ENCODE results near the gene PROM1.

DNA sequence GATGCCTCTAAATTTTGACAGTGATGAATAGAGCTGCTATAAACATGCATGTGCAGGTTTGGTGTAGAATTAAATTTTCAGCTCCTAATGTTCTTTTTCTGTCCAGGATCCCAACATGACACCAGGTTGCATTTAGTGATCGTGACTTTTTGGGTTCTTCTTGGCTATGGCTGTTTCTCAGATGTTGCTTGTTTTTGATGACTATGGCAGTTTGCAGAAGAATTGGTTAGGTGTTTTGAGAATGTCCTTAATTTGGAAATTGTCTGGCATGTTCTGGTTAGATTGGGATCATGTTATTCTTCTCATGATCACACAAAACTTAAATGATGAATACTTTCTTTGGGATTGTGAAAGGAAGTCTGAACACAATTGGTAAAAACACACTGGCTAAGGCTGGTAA lies 141.5 kb downstream of the PROM1 start:
- TF ChIP-seq, protein P1, sequence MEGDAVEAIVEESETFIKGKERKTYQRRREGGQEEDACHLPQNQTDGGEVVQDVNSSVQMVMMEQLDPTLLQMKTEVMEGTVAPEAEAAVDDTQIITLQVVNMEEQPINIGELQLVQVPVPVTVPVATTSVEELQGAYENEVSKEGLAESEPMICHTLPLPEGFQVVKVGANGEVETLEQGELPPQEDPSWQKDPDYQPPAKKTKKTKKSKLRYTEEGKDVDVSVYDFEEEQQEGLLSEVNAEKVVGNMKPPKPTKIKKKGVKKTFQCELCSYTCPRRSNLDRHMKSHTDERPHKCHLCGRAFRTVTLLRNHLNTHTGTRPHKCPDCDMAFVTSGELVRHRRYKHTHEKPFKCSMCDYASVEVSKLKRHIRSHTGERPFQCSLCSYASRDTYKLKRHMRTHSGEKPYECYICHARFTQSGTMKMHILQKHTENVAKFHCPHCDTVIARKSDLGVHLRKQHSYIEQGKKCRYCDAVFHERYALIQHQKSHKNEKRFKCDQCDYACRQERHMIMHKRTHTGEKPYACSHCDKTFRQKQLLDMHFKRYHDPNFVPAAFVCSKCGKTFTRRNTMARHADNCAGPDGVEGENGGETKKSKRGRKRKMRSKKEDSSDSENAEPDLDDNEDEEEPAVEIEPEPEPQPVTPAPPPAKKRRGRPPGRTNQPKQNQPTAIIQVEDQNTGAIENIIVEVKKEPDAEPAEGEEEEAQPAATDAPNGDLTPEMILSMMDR (conservative IDR thresholded peaks at IDR 0.05; ENCODE audit: low read depth in 2 of 2), result no peak
- TF ChIP-seq EZH2 (IDR thresholded peaks at IDR 0.05; ENCODE audit: low read depth, unreplicated experiment) (no peak), EZH2phosphoT487 (IDR thresholded peaks at IDR 0.05; ENCODE audit: unreplicated experiment) (no peak), JUNB (IDR thresholded peaks at IDR 0.05; ENCODE audit: unreplicated experiment) (no peak), POLR2AphosphoS5 (IDR thresholded peaks at IDR 0.05; ENCODE audit: low read depth) (no peak)
- TF ChIP-seq, protein P2, sequence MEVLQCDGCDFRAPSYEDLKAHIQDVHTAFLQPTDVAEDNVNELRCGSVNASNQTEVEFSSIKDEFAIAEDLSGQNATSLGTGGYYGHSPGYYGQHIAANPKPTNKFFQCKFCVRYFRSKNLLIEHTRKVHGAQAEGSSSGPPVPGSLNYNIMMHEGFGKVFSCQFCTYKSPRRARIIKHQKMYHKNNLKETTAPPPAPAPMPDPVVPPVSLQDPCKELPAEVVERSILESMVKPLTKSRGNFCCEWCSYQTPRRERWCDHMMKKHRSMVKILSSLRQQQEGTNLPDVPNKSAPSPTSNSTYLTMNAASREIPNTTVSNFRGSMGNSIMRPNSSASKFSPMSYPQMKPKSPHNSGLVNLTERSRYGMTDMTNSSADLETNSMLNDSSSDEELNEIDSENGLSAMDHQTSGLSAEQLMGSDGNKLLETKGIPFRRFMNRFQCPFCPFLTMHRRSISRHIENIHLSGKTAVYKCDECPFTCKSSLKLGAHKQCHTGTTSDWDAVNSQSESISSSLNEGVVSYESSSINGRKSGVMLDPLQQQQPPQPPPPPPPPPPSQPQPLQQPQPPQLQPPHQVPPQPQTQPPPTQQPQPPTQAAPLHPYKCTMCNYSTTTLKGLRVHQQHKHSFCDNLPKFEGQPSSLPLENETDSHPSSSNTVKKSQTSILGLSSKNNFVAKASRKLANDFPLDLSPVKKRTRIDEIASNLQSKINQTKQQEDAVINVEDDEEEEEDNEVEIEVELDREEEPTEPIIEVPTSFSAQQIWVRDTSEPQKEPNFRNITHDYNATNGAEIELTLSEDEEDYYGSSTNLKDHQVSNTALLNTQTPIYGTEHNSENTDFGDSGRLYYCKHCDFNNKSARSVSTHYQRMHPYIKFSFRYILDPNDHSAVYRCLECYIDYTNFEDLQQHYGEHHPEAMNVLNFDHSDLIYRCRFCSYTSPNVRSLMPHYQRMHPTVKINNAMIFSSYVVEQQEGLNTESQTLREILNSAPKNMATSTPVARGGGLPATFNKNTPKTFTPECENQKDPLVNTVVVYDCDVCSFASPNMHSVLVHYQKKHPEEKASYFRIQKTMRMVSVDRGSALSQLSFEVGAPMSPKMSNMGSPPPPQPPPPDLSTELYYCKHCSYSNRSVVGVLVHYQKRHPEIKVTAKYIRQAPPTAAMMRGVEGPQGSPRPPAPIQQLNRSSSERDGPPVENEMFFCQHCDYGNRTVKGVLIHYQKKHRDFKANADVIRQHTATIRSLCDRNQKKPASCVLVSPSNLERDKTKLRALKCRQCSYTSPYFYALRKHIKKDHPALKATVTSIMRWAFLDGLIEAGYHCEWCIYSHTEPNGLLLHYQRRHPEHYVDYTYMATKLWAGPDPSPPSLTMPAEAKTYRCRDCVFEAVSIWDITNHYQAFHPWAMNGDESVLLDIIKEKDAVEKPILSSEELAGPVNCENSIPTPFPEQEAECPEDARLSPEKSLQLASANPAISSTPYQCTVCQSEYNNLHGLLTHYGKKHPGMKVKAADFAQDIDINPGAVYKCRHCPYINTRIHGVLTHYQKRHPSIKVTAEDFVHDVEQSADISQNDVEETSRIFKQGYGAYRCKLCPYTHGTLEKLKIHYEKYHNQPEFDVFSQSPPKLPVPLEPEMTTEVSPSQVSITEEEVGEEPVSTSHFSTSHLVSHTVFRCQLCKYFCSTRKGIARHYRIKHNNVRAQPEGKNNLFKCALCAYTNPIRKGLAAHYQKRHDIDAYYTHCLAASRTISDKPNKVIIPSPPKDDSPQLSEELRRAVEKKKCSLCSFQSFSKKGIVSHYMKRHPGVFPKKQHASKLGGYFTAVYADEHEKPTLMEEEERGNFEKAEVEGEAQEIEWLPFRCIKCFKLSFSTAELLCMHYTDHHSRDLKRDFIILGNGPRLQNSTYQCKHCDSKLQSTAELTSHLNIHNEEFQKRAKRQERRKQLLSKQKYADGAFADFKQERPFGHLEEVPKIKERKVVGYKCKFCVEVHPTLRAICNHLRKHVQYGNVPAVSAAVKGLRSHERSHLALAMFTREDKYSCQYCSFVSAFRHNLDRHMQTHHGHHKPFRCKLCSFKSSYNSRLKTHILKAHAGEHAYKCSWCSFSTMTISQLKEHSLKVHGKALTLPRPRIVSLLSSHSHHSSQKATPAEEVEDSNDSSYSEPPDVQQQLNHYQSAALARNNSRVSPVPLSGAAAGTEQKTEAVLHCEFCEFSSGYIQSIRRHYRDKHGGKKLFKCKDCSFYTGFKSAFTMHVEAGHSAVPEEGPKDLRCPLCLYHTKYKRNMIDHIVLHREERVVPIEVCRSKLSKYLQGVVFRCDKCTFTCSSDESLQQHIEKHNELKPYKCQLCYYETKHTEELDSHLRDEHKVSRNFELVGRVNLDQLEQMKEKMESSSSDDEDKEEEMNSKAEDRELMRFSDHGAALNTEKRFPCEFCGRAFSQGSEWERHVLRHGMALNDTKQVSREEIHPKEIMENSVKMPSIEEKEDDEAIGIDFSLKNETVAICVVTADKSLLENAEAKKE (CRISPR knock-in tag; IDR thresholded peaks at IDR 0.05), result no peak
- TF ChIP-seq, protein P3, sequence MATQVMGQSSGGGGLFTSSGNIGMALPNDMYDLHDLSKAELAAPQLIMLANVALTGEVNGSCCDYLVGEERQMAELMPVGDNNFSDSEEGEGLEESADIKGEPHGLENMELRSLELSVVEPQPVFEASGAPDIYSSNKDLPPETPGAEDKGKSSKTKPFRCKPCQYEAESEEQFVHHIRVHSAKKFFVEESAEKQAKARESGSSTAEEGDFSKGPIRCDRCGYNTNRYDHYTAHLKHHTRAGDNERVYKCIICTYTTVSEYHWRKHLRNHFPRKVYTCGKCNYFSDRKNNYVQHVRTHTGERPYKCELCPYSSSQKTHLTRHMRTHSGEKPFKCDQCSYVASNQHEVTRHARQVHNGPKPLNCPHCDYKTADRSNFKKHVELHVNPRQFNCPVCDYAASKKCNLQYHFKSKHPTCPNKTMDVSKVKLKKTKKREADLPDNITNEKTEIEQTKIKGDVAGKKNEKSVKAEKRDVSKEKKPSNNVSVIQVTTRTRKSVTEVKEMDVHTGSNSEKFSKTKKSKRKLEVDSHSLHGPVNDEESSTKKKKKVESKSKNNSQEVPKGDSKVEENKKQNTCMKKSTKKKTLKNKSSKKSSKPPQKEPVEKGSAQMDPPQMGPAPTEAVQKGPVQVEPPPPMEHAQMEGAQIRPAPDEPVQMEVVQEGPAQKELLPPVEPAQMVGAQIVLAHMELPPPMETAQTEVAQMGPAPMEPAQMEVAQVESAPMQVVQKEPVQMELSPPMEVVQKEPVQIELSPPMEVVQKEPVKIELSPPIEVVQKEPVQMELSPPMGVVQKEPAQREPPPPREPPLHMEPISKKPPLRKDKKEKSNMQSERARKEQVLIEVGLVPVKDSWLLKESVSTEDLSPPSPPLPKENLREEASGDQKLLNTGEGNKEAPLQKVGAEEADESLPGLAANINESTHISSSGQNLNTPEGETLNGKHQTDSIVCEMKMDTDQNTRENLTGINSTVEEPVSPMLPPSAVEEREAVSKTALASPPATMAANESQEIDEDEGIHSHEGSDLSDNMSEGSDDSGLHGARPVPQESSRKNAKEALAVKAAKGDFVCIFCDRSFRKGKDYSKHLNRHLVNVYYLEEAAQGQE (IDR thresholded peaks at IDR 0.05; ENCODE audit: unreplicated experiment), result no peak
